ENCODE data around the gene SHPK.

Gene SHPK

DNA sequence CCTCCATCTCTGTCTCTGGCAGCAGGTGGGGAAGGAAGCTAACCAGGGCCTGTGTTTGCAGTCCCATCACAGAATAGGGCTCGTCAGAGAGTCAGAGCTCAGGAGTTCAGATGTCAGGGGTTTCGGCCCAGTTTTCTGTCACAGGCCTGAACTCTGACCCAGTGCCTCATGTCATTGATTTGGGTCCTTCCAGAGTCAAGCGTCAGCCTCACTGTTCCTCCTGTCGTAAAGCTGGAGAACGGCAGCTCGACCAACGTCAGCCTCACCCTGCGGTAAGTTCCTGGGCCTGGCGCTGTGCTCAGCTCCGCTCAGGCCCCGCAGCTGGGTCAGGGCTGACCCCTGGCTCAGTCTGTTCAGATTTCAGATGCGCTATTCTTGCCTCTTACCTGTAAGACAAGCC is 11.2 kb upstream of the SHPK start:
- Histone ChIP-seq H3K27me3 (ENCODE audit: control insufficient read depth in 1 of 2, insufficient read depth in 2 of 2, low read length in 2 of 2) (no peaks in the 10 kb centered on the region), H3K4me1 (ENCODE audit: control insufficient read depth in 1 of 2, insufficient read depth in 2 of 2, low read length in 2 of 2) (no peaks in the 10 kb centered on the region), H3K27ac (ENCODE audit: low read depth, low read length) (no peak overlapping the region), H3K9ac (ENCODE audit: low read depth in 1 of 2, low read length in 2 of 2) (no peak overlapping the region), H3K9me3 (ENCODE audit: control insufficient read depth in 1 of 2, low read length in 2 of 2) (no peaks in the 10 kb centered on the region), H3K4me3 (ENCODE audit: low read depth in 1 of 2, low read length in 2 of 2) (no peak overlapping the region), H3K36me3 (ENCODE audit: control insufficient read depth in 1 of 2, insufficient read depth in 2 of 2, low read length in 2 of 2) (peaks cover 11 to 20% of the 10 kb centered on the region in 2 donors)

- Histone ChIP-seq H3K4me1 (ENCODE audit: control insufficient read depth in 1 of 2, insufficient read depth in 2 of 2, low read length in 2 of 2) (no peaks in the 10 kb centered on the region), H3K9ac (ENCODE audit: low read depth in 1 of 2, low read length in 2 of 2) (no peak overlapping the region), H3K4me3 (ENCODE audit: low read depth in 1 of 2, low read length in 2 of 2) (no peak overlapping the region), H3K27me3 (ENCODE audit: control insufficient read depth in 1 of 2, insufficient read depth in 2 of 2, low read length in 2 of 2) (no peaks in the 10 kb centered on the region), H3K9me3 (ENCODE audit: control insufficient read depth in 1 of 2, low read length in 2 of 2) (no peaks in the 10 kb centered on the region), H3K27ac (ENCODE audit: low read depth, low read length) (no peak overlapping the region), H3K36me3 (ENCODE audit: control insufficient read depth in 1 of 2, insufficient read depth in 2 of 2, low read length in 2 of 2) (peaks cover 11 to 22% of the 10 kb centered on the region in 2 donors)
These were observed 9.3 kb upstream of the SHPK start for GRCh38 chr17:3645310-3645709.

DNA sequence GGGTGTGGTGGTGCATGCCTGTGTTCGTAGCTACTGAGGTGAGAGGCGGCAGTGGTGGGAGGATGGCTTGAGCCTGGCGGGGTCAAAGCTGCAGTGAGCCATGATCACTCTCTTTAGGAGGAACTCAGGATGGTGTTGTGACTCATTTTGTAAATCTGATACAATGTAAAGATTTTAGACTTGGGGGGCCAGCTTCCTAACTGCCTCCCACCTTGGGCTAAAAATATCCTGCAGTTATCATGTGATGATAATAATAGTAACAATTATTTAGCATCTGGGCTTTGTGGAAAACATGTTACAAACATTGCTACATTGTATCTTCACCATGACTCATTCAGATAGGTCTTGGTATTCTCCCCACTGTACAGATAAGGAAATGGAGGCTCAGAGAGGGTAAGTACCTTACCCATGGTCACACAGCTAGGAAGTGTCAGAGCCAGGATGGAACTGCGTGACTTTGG is 7.9 kb upstream of the SHPK start:
- H3K27ac ChIP-seq (ENCODE audit: low read depth, low read length) = no peak overlapping the region
- H3K9ac ChIP-seq (ENCODE audit: low read depth in 1 of 2, low read length in 2 of 2) = no peak overlapping the region
- no peaks in the 10 kb centered on the region for H3K4me1 ChIP-seq (ENCODE audit: control insufficient read depth in 1 of 2, insufficient read depth in 2 of 2, low read length in 2 of 2)
- H3K4me3 ChIP-seq (ENCODE audit: low read depth in 1 of 2, low read length in 2 of 2) = no peak overlapping the region
- H3K9me3 ChIP-seq (ENCODE audit: control insufficient read depth in 1 of 2, low read length in 2 of 2) = no peaks in the 10 kb centered on the region
- H3K27me3 ChIP-seq (ENCODE audit: control insufficient read depth in 1 of 2, insufficient read depth in 2 of 2, low read length in 2 of 2) = no peaks in the 10 kb centered on the region
- peaks cover 11 to 15% of the 10 kb centered on the region in 2 donors for H3K36me3 ChIP-seq (ENCODE audit: control insufficient read depth in 1 of 2, insufficient read depth in 2 of 2, low read length in 2 of 2)

GRCh38 chr17:3641717-3642486 is 5.9 kb upstream of the SHPK start:
- Histone ChIP-seq H3K9me3 (ENCODE audit: control insufficient read depth in 1 of 2, low read length in 2 of 2) (no peaks in the 10 kb centered on the region), H3K4me1 (ENCODE audit: control insufficient read depth in 1 of 2, insufficient read depth in 2 of 2, low read length in 2 of 2) (peaks cover 0 to 4% of the 10 kb centered on the region in 2 donors), H3K27me3 (ENCODE audit: control insufficient read depth in 1 of 2, insufficient read depth in 2 of 2, low read length in 2 of 2) (no peaks in the 10 kb centered on the region), H3K36me3 (ENCODE audit: control insufficient read depth in 1 of 2, insufficient read depth in 2 of 2, low read length in 2 of 2) (peaks cover 3 to 8% of the 10 kb centered on the region in 2 donors), H3K4me3 (ENCODE audit: low read depth in 1 of 2, low read length in 2 of 2) (no peak overlapping the region), H3K9ac (ENCODE audit: low read depth in 1 of 2, low read length in 2 of 2) (no peak overlapping the region), H3K27ac (ENCODE audit: low read depth, low read length) (no peak overlapping the region)

- Histone ChIP-seq H3K27me3 (ENCODE audit: control insufficient read depth in 1 of 2, insufficient read depth in 2 of 2, low read length in 2 of 2) (no peaks in the 10 kb centered on the region), H3K9ac (ENCODE audit: low read depth in 1 of 2, low read length in 2 of 2) (no peak overlapping the region), H3K27ac (ENCODE audit: low read depth, low read length) (no peak overlapping the region), H3K4me1 (ENCODE audit: control insufficient read depth in 1 of 2, insufficient read depth in 2 of 2, low read length in 2 of 2) (peaks cover 0 to 4% of the 10 kb centered on the region in 2 donors), H3K36me3 (ENCODE audit: control insufficient read depth in 1 of 2, insufficient read depth in 2 of 2, low read length in 2 of 2) (peaks cover 0 to 6% of the 10 kb centered on the region in 2 donors), H3K4me3 (ENCODE audit: low read depth in 1 of 2, low read length in 2 of 2) (no peak overlapping the region), H3K9me3 (ENCODE audit: control insufficient read depth in 1 of 2, low read length in 2 of 2) (no peaks in the 10 kb centered on the region)
These were observed 5.0 kb upstream of the SHPK start for GRCh38 chr17:3641014-3641413.

DNA sequence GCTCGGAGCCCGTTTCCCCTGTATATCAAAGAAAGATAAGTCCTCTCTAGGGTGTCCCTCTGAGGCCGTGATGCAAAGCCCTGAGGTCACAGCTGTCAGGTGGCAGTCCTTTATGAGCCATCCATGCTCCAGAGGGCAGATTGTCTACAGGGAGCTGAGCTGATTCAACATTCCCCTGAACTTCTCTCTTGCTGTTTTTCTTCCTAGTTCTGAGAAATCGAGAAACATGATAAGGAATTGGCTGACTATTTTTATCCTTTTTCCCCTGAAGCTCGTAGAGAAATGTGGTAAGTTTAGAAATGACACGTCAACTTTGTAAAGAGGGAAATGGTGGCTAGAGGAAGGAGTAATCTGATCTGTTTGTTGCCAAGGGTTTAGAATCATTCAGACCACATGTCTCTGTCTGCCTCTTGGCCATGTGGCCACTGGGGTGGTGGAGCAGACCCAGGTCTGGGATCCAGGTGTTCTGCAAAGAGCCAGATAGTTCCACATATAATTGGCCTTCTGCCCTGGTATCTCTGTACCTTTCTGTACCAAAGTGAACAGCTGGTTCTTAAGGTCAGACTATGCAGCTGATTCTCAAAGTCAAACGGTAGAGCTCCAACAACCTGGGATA is 4.0 kb upstream of the SHPK start:
- Histone ChIP-seq H3K27ac (ENCODE audit: low read depth, low read length) (no peak overlapping the region), H3K9ac (ENCODE audit: low read depth in 1 of 2, low read length in 2 of 2) (no peak overlapping the region), H3K36me3 (ENCODE audit: control insufficient read depth in 1 of 2, insufficient read depth in 2 of 2, low read length in 2 of 2) (peaks cover 0 to 6% of the 10 kb centered on the region in 2 donors), H3K4me1 (ENCODE audit: control insufficient read depth in 1 of 2, insufficient read depth in 2 of 2, low read length in 2 of 2) (peaks cover 0 to 4% of the 10 kb centered on the region in 2 donors), H3K9me3 (ENCODE audit: control insufficient read depth in 1 of 2, low read length in 2 of 2) (no peaks in the 10 kb centered on the region), H3K27me3 (ENCODE audit: control insufficient read depth in 1 of 2, insufficient read depth in 2 of 2, low read length in 2 of 2) (no peaks in the 10 kb centered on the region), H3K4me3 (ENCODE audit: low read depth in 1 of 2, low read length in 2 of 2) (no peak overlapping the region)

GRCh38 chr17:3636908-3637373 is 891 bp upstream of the SHPK start:
- no peaks in the 10 kb centered on the region for H3K9me3 ChIP-seq (ENCODE audit: control insufficient read depth in 1 of 2, low read length in 2 of 2)
- H3K27ac ChIP-seq (ENCODE audit: low read depth, low read length) = peak overlapping the region; percentile 97
- peaks cover 0 to 8% of the 10 kb centered on the region in 2 donors for H3K4me1 ChIP-seq (ENCODE audit: control insufficient read depth in 1 of 2, insufficient read depth in 2 of 2, low read length in 2 of 2)

GRCh38 chr17:3635474-3636153 is 436 bp downstream of the SHPK start:
- Histone ChIP-seq H3K4me3 (ENCODE audit: low read depth in 1 of 2, low read length in 2 of 2) (peak overlapping the region; percentile 88 to 91), H3K36me3 (ENCODE audit: control insufficient read depth in 1 of 2, insufficient read depth in 2 of 2, low read length in 2 of 2) (peaks cover 3 to 10% of the 10 kb centered on the region in 2 donors), H3K4me1 (ENCODE audit: control insufficient read depth in 1 of 2, insufficient read depth in 2 of 2, low read length in 2 of 2) (peaks cover 0 to 8% of the 10 kb centered on the region in 2 donors), H3K27ac (ENCODE audit: low read depth, low read length) (peak overlapping the region; percentile 70), H3K9ac (ENCODE audit: low read depth in 1 of 2, low read length in 2 of 2) (peak overlapping the region; percentile 75 to 85), H3K9me3 (ENCODE audit: control insufficient read depth in 1 of 2, low read length in 2 of 2) (no peaks in the 10 kb centered on the region), H3K27me3 (ENCODE audit: control insufficient read depth in 1 of 2, insufficient read depth in 2 of 2, low read length in 2 of 2) (no peaks in the 10 kb centered on the region)

More at GRCh38 chr17:3636908-3637373, 891 bp upstream of the SHPK start:
- Histone ChIP-seq H3K9ac (ENCODE audit: low read depth in 1 of 2, low read length in 2 of 2) (peak overlapping the region; percentile 72 to 75), H3K4me3 (ENCODE audit: low read depth in 1 of 2, low read length in 2 of 2) (peak overlapping the region; percentile 88 to 91), H3K27me3 (ENCODE audit: control insufficient read depth in 1 of 2, insufficient read depth in 2 of 2, low read length in 2 of 2) (no peaks in the 10 kb centered on the region), H3K36me3 (ENCODE audit: control insufficient read depth in 1 of 2, insufficient read depth in 2 of 2, low read length in 2 of 2) (peaks cover 3 to 8% of the 10 kb centered on the region in 2 donors)

DNA sequence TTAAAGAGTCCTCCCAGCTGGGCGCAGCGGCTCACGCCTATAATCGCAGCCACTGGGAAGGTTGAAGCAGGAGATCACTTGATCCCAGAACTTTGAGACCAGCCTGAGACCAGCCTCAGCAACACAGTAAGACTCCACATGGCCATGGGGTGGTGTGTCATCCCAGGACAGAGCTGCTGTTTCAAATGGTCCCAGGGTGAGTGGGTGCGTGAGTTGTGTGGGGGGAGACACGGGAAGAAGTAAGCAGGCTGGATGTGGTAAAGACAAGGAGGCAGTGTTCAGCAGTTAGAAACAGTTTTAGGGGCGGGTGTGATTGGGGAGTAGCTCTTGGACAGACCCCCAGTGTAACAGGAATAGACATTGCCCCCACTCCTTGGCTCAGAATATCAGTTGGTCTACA is 3.8 kb downstream of the SHPK start:
- peaks cover 0 to 7% of the 10 kb centered on the region in 2 donors for H3K4me1 ChIP-seq (ENCODE audit: control insufficient read depth in 1 of 2, insufficient read depth in 2 of 2, low read length in 2 of 2)
- no peaks in the 10 kb centered on the region for H3K27me3 ChIP-seq (ENCODE audit: control insufficient read depth in 1 of 2, insufficient read depth in 2 of 2, low read length in 2 of 2)
- no peak overlapping the region for H3K4me3 ChIP-seq (ENCODE audit: low read depth in 1 of 2, low read length in 2 of 2)
- no peaks in the 10 kb centered on the region for H3K9me3 ChIP-seq (ENCODE audit: control insufficient read depth in 1 of 2, low read length in 2 of 2)
- no peak overlapping the region for H3K27ac ChIP-seq (ENCODE audit: low read depth, low read length)
- H3K36me3 ChIP-seq (ENCODE audit: control insufficient read depth in 1 of 2, insufficient read depth in 2 of 2, low read length in 2 of 2) = peaks cover 17 to 37% of the 10 kb centered on the region in 2 donors
- no peak overlapping the region for H3K9ac ChIP-seq (ENCODE audit: low read depth in 1 of 2, low read length in 2 of 2)

DNA sequence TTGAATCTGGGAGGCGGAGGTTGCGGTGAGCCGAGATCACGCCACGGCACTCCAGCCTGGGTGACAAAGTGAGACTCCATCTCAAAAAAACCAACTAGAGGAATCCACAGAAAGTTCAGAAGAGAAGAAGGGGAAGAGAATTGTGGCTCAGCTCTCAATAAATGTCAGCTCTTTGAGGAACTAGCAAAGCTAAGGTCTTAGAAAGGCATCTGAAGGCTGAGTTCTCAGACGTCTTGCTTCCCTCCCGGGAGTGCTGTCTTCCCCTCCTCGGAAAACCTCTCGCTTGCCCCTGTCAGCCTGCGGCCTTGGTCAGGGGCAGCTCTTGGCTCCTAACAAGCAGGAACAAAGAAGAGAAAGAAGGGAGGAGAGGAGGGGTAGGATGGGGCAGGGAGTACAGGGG is 5.3 kb downstream of the SHPK start:
- peaks cover 17 to 43% of the 10 kb centered on the region in 2 donors for H3K36me3 ChIP-seq (ENCODE audit: control insufficient read depth in 1 of 2, insufficient read depth in 2 of 2, low read length in 2 of 2)
- peaks cover 0 to 5% of the 10 kb centered on the region in 2 donors for H3K4me1 ChIP-seq (ENCODE audit: control insufficient read depth in 1 of 2, insufficient read depth in 2 of 2, low read length in 2 of 2)

More for the DNA sequence above, 5.3 kb downstream of the SHPK start:
- H3K27me3 ChIP-seq (ENCODE audit: control insufficient read depth in 1 of 2, insufficient read depth in 2 of 2, low read length in 2 of 2) = no peaks in the 10 kb centered on the region
- H3K9me3 ChIP-seq (ENCODE audit: control insufficient read depth in 1 of 2, low read length in 2 of 2) = no peaks in the 10 kb centered on the region
- H3K4me3 ChIP-seq (ENCODE audit: low read depth in 1 of 2, low read length in 2 of 2) = no peak overlapping the region
- no peak overlapping the region for H3K9ac ChIP-seq (ENCODE audit: low read depth in 1 of 2, low read length in 2 of 2)
- no peak overlapping the region for H3K27ac ChIP-seq (ENCODE audit: low read depth, low read length)
